Measurements from ENCODE around the gene FAM204A.

- TF ChIP-seq CTCF (IDR thresholded peaks at IDR 0.05; ENCODE audit: insufficient read depth, low read depth, low read length) = no peak
- TF ChIP-seq EZH2 (IDR thresholded peaks at IDR 0.05; ENCODE audit: insufficient read depth, low read length) = no peak
Measured at GRCh38 chr10:118342638-118343020, 505 bp upstream of the FAM204A start.

All from astrocyte (in vitro differentiated cells and primary cell).